Caco-2 (cell line): ENCODE results near the gene WDR77. TPM values are rescaled to one million over a fixed set of nuclear protein-coding genes. Genes with fewer than 3 reads are reported as not detected.

Experiments used
- BruUV-seq: library from RNA; stranded (reverse); fragments of 400-500 nt; replicated peaks from 2 replicates; lab custom pipeline; 2021; lab: Mats Ljungman, UMichigan
- CTCF ChIA-PET: fragments of 300-600 bp; sonication (Branson Sonifier 250); formaldehyde crosslinking; loops from one replicate; lab custom pipeline; 2022; ENCODE audit warnings: antibody characterized with exemption; lab: Charles Lee
- POLR2A ChIA-PET: fragments of 300-600 bp; sonication (Branson Sonifier 250); formaldehyde crosslinking; loops from one replicate; lab custom pipeline; 2022; ENCODE audit warnings: antibody characterized with exemption; lab: Charles Lee
- DNase-seq, 2 experiments: peaks; one replicate each; pipeline versions ENCODE4 v3.0.0 to v3.0.0-alpha.2; 2020 to 2022
- H3K27me3 ChIP-seq: replicated peaks from 2 replicates; pipeline ENCODE4 v1.6.0; 2011; ENCODE audit warnings: low read length; ENCODE audit not compliant: control insufficient read depth, insufficient read depth
- H3K36me3 ChIP-seq: 2 replicates; pipeline ENCODE4 v1.5.1; 2011; ENCODE audit warnings: low read length; ENCODE audit not compliant: control insufficient read depth, insufficient read depth
- H3K4me1 ChIP-seq: fragments of 250-450 bp; sonication (Bioruptor Pico); 2 replicates; pipeline ENCODE4 v1.5.1; 2020; ENCODE audit warnings: mild to moderate bottlenecking
- H3K4me3 ChIP-seq: 2 replicates; pipeline ENCODE4 v1.5.1; 2011; ENCODE audit warnings: low read depth, mild to moderate bottlenecking, control low read depth, low read length
- H3K9me3 ChIP-seq: fragments of 250-450 bp; sonication (Bioruptor Pico); 2 replicates; pipeline ENCODE4 v1.5.1; 2020; ENCODE audit warnings: mild to moderate bottlenecking, moderate library complexity
- H3K27ac Mint-ChIP-seq: one replicate; pipeline ENCODE4 v1.8.0; 2022; ENCODE audit warnings: mixed read lengths; ENCODE audit not compliant: unreplicated experiment
- H3K27me3 Mint-ChIP-seq: one replicate; pipeline ENCODE4 v1.8.0; 2022; ENCODE audit warnings: mixed read lengths; ENCODE audit not compliant: insufficient read depth, unreplicated experiment
- H3K36me3 Mint-ChIP-seq: one replicate; pipeline ENCODE4 v1.8.0; 2022; ENCODE audit warnings: mild to moderate bottlenecking, mixed read lengths; ENCODE audit not compliant: insufficient read depth, unreplicated experiment
- H3K4me1 Mint-ChIP-seq: one replicate; pipeline ENCODE4 v1.8.0; 2022; ENCODE audit warnings: low read depth, mixed read lengths; ENCODE audit not compliant: unreplicated experiment
- H3K4me3 Mint-ChIP-seq: one replicate; pipeline ENCODE4 v1.8.0; 2022; ENCODE audit warnings: mild to moderate bottlenecking, moderate library complexity, mixed read lengths; ENCODE audit not compliant: unreplicated experiment
- H3K9me3 Mint-ChIP-seq: one replicate; pipeline ENCODE4 v1.8.0; 2022; ENCODE audit warnings: mixed read lengths; ENCODE audit not compliant: unreplicated experiment
- intact Hi-C: fragments of 100-400 bp; cut with micrococcal nuclease; formaldehyde crosslinking; loops from one replicate; pipeline ENCODE4 v1.10.0; 2022; ENCODE audit not compliant: unreplicated experiment
- total RNA-seq: library from RNA; stranded (reverse); gene quantifications from 2 replicates; pipeline ENCODE4 v1.2.3, GENCODE V29; 2022
- TF ChIP-seq, protein P1 (sequence below), 2 experiments: fragments of 200-600 bp in 1 of 2; IDR thresholded peaks; 1 replicate in 1 of 2; 2 replicates in 1 of 2; pipeline versions ENCODE4 v1.5.1 to v1.8.0; 2011 to 2022; ENCODE audit warnings: antibody characterized with exemption in 1 of 2, control low read depth in 1 of 2, inconsistent platforms in 1 of 2, low read depth in 1 of 2, low read length in 1 of 2, mild to moderate bottlenecking in 1 of 2, moderate library complexity in 1 of 2; ENCODE audit not compliant: insufficient read depth in 1 of 2, severe bottlenecking in 1 of 2, unreplicated experiment in 1 of 2

Gene WDR77
- total RNA-seq, 1 experiment from 2014 or later = 31.9 TPM

- peaks cover 13% of the 10 kb centered on the region for H3K4me1 Mint-ChIP-seq
- no peaks in the 10 kb centered on the region for H3K27me3 Mint-ChIP-seq
- no peaks in the 10 kb centered on the region for H3K9me3 ChIP-seq
- H3K36me3 ChIP-seq = no peaks in the 10 kb centered on the region
- H3K27me3 ChIP-seq = no peaks in the 10 kb centered on the region
- no peak overlapping the region for H3K4me3 Mint-ChIP-seq
- intact Hi-C loops = no loop called here
- POLR2A ChIA-PET = interaction anchor here (0.5 kb wide), 1 partner anchor 94 kb away, joined by 3 read pairs; no protein-coding TSS in a partner anchor
- H3K9me3 Mint-ChIP-seq = no peaks in the 10 kb centered on the region
- H3K4me1 ChIP-seq = peaks cover 7% of the 10 kb centered on the region
- H3K36me3 Mint-ChIP-seq = peaks cover 68% of the 10 kb centered on the region
- TF ChIP-seq, protein P1, sequence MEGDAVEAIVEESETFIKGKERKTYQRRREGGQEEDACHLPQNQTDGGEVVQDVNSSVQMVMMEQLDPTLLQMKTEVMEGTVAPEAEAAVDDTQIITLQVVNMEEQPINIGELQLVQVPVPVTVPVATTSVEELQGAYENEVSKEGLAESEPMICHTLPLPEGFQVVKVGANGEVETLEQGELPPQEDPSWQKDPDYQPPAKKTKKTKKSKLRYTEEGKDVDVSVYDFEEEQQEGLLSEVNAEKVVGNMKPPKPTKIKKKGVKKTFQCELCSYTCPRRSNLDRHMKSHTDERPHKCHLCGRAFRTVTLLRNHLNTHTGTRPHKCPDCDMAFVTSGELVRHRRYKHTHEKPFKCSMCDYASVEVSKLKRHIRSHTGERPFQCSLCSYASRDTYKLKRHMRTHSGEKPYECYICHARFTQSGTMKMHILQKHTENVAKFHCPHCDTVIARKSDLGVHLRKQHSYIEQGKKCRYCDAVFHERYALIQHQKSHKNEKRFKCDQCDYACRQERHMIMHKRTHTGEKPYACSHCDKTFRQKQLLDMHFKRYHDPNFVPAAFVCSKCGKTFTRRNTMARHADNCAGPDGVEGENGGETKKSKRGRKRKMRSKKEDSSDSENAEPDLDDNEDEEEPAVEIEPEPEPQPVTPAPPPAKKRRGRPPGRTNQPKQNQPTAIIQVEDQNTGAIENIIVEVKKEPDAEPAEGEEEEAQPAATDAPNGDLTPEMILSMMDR (IDR thresholded peaks at IDR 0.05; ENCODE audit: insufficient read depth in 1 of 2, low read depth in 1 of 2, low read length in 1 of 2, severe bottlenecking in 1 of 2, unreplicated experiment in 1 of 2) = peak; percentile 41 to 63
- CTCF ChIA-PET = interaction anchor here (0.7 kb wide), 1 partner anchor 42 kb away, joined by 3 read pairs; no protein-coding TSS in a partner anchor
- H3K4me3 ChIP-seq = no peak overlapping the region
- peak; percentile 44 to 53 for DNase-seq
- BruUV-seq = no TSS peak
- no peak overlapping the region for H3K27ac Mint-ChIP-seq
Measured at GRCh38 chr1:111441573-111442192, 7.4 kb downstream of the WDR77 start.

DNA sequence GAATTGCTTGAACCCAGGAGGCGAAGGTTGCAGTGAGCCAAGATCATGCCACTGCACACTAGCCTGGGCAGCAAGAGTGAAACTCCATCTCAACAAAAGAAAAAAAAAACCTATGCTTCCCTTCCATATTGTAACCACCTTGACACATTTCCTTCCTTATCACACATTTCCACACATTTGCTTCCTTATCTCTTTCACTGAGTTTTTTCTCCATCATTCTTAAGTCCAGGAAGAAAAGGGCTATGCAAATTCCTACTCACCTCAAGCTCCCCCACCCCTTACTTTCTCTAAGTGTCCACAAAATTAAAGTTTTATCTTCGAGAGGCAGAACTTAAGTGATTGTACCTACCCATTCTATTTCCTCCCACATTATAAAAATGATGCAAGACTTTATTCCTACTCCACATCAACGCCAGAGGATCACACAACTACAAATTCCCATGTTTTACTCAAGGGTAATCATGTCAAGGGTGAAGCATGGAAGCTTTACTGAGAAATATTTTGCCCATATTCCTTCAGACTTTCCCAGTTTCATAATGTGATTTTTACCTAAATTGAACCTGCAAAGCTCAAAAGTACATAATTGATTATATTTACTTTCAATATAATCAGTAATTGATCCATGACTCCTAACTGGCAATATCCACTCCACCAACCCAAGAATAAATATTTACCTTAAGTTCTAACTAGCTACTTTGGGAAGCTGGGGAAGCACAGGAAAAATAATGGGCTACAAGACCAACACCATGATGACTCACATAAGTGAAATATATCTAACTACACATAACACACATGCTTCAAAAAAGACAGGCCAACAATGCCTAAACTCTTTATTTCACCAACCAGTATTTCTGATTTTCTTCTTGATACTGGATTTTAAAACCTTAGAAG is 9.3 kb downstream of the WDR77 start:
- no peak overlapping the region for H3K27ac Mint-ChIP-seq
- POLR2A ChIA-PET = no interaction called here

GRCh38 chr1:111436726-111437125 is 12.3 kb downstream of the WDR77 start:
- ChIA-PET POLR2A (no interaction called here), CTCF (interaction anchor here (0.7 kb wide), 1 partner anchor 52 kb away, joined by 3 read pairs; no protein-coding TSS in a partner anchor)
- no peaks in the 10 kb centered on the region for H3K4me1 ChIP-seq
- no peak overlapping the region for H3K27ac Mint-ChIP-seq
- peaks cover 36% of the 10 kb centered on the region for H3K36me3 Mint-ChIP-seq
- H3K9me3 ChIP-seq = no peaks in the 10 kb centered on the region
- no TSS peak for BruUV-seq
- no peaks in the 10 kb centered on the region for H3K36me3 ChIP-seq
- no peaks in the 10 kb centered on the region for H3K27me3 Mint-ChIP-seq
- no peak overlapping the region for H3K4me3 Mint-ChIP-seq
- no peaks in the 10 kb centered on the region for H3K4me1 Mint-ChIP-seq
- no peaks in the 10 kb centered on the region for H3K9me3 Mint-ChIP-seq
- TF ChIP-seq, protein P1 (IDR thresholded peaks at IDR 0.05; ENCODE audit: insufficient read depth in 1 of 2, low read depth in 1 of 2, low read length in 1 of 2, severe bottlenecking in 1 of 2, unreplicated experiment in 1 of 2) = no peak
- DNase-seq = no peak
- intact Hi-C loops = no loop called here
- no peaks in the 10 kb centered on the region for H3K27me3 ChIP-seq
- H3K4me3 ChIP-seq = no peak overlapping the region

More for the DNA sequence above, 9.3 kb downstream of the WDR77 start:
- no peak overlapping the region for H3K4me3 Mint-ChIP-seq
- peaks cover 6% of the 10 kb centered on the region for H3K4me1 Mint-ChIP-seq
- Histone ChIP-seq H3K4me1 (no peaks in the 10 kb centered on the region), H3K9me3 (no peaks in the 10 kb centered on the region), H3K4me3 (no peak overlapping the region), H3K27me3 (no peaks in the 10 kb centered on the region), H3K36me3 (no peaks in the 10 kb centered on the region)
- H3K27me3 Mint-ChIP-seq = no peaks in the 10 kb centered on the region
- BruUV-seq = no TSS peak
- peaks cover 58% of the 10 kb centered on the region for H3K36me3 Mint-ChIP-seq
- DNase-seq = no peak
- H3K9me3 Mint-ChIP-seq = no peaks in the 10 kb centered on the region
- TF ChIP-seq, protein P1 (IDR thresholded peaks at IDR 0.05; ENCODE audit: insufficient read depth in 1 of 2, low read depth in 1 of 2, low read length in 1 of 2, severe bottlenecking in 1 of 2, unreplicated experiment in 1 of 2) = no peak
- CTCF ChIA-PET = no interaction called here
- intact Hi-C loops = no loop called here
